Measurements from ENCODE around the gene BEX3.

DNA sequence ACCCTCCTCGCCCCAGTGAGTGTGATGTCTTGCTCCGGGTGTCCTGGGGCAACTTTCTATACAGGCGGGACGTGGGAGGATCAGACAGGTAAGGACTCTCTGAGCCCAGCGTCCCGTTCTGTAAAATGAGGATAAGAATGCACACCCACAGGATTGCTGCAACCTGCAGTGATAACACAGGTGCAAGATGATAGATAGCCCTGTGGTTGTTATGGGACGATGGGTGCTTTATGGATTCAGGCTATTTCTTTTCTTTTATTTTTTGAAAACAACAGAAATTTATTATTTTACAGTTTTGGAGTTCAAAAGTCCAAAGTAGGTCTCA is 28.6 kb downstream of the BEX3 start:
- TF ChIP-seq, protein P1, sequence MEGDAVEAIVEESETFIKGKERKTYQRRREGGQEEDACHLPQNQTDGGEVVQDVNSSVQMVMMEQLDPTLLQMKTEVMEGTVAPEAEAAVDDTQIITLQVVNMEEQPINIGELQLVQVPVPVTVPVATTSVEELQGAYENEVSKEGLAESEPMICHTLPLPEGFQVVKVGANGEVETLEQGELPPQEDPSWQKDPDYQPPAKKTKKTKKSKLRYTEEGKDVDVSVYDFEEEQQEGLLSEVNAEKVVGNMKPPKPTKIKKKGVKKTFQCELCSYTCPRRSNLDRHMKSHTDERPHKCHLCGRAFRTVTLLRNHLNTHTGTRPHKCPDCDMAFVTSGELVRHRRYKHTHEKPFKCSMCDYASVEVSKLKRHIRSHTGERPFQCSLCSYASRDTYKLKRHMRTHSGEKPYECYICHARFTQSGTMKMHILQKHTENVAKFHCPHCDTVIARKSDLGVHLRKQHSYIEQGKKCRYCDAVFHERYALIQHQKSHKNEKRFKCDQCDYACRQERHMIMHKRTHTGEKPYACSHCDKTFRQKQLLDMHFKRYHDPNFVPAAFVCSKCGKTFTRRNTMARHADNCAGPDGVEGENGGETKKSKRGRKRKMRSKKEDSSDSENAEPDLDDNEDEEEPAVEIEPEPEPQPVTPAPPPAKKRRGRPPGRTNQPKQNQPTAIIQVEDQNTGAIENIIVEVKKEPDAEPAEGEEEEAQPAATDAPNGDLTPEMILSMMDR (IDR thresholded peaks at IDR 0.05 in 8 of 11, conservative IDR thresholded peaks at IDR 0.05 in 3 of 11): no peak
- TF ChIP-seq POLR2AphosphoS5 (IDR thresholded peaks at IDR 0.05): no peak

All from spleen (tissue), 7 donors.